ENCODE measurements around the gene DPH1. TPM values are rescaled to one million over a fixed set of nuclear protein-coding genes. Genes with fewer than 3 reads are reported as not detected.

DPH1 gene
- total RNA-seq, 6 donors from 2014 or later = 28.8 to 129 (median 45.1) TPM

DNA sequence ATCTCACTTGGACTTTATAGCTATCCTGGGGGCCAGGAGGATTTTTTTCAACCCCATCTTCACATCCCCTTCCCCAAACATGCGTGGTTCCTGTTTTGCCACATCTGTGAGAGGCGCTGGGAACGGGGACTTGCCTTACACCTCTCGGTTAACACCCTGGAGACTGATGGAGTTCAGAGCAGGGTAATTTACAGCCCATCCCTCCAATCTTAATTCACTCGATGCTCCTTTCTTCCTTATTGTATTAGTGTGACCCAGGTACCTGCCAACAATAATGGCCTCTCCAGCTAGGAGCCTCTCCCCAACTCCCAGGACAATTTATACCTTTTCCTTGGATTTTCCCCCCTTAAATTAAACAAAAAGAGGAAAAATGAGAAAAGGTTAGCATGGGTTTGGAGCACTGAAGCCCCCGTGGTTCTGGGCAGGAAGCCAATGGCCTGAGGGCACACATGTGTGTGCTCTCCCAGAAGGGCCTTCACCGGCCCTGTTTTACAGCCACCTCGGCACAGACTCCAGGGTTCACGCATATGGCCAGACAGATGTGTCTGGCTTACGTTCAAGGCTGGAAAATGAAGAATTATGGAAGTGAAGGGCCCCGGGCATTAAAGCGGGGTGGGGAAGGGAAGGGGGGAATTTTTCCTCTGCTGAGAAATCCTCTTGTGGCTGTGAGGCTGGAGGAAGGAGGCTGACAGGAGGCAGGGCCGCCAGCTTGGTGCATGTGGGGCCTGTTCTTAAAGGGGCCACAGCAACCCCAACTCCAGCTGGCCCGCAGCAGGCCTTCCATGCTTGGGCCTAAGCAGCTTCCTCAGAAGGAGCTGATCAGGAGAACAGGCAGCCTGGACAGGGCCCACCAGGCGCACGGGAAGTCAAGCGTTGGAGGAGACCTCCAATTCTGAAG, 46.4 kb downstream of the DPH1 start:
- ATAC-seq (ENCODE audit: low FRiP score in 2 of 2) (peak in 1 of 2 donors; percentile 13), DNase-seq (no peak)
- TF ChIP-seq, protein P1, sequence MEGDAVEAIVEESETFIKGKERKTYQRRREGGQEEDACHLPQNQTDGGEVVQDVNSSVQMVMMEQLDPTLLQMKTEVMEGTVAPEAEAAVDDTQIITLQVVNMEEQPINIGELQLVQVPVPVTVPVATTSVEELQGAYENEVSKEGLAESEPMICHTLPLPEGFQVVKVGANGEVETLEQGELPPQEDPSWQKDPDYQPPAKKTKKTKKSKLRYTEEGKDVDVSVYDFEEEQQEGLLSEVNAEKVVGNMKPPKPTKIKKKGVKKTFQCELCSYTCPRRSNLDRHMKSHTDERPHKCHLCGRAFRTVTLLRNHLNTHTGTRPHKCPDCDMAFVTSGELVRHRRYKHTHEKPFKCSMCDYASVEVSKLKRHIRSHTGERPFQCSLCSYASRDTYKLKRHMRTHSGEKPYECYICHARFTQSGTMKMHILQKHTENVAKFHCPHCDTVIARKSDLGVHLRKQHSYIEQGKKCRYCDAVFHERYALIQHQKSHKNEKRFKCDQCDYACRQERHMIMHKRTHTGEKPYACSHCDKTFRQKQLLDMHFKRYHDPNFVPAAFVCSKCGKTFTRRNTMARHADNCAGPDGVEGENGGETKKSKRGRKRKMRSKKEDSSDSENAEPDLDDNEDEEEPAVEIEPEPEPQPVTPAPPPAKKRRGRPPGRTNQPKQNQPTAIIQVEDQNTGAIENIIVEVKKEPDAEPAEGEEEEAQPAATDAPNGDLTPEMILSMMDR (IDR thresholded peaks at IDR 0.05) = no peak
- no peak for TF ChIP-seq EP300 (IDR thresholded peaks at IDR 0.05)
- no peak for TF ChIP-seq POLR2A (IDR thresholded peaks at IDR 0.05)
- TF ChIP-seq POLR2AphosphoS5 (IDR thresholded peaks at IDR 0.05) = no peak
- peak overlapping the region; percentile 67 to 80 (median 72) for H3K27ac ChIP-seq
- WGBS, 2 donors = 64 to 67% methylated on average over 16 to 17 of the region's 17 CpGs
- peaks cover 30 to 39% (median 34%) of the 10 kb centered on the region in 4 donors for H3K4me1 ChIP-seq
- no peaks in the 10 kb centered on the region for H3K27me3 ChIP-seq
- H3K4me3 ChIP-seq = no peak overlapping the region
- H3K36me3 ChIP-seq = peaks cover 2 to 38% (median 23%) of the 10 kb centered on the region in 4 donors
- no peaks in the 10 kb centered on the region for H3K9me3 ChIP-seq

DNA sequence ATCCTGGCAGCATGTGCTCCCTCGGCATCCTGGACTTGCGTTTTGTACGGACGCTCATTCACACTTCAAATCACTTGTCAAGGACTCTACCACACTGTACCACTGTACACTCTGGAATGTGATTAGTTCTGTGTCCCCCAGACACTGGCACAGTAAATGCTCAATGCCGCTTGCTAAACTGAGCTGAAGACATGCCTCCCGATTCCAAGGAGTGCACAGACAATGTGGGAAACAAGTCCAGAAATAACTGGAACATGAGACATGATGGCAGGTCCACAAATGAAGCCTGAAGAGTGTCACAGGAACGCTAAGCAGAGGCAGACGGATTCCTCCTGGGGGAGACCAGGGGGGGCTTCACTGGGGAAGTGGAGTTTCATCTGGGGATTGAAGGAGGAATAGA, 47.1 kb downstream of the DPH1 start:
- Histone ChIP-seq H3K4me1 (peaks cover 26 to 35% (median 27%) of the 10 kb centered on the region in 4 donors), H3K27me3 (no peaks in the 10 kb centered on the region), H3K27ac (peak overlapping the region in 2 of 4 donors; percentile 67 to 75), H3K9me3 (no peaks in the 10 kb centered on the region), H3K4me3 (no peak overlapping the region), H3K36me3 (peaks cover 2 to 43% (median 28%) of the 10 kb centered on the region in 4 donors)
- ATAC-seq (ENCODE audit: low FRiP score in 2 of 2) (no peak), DNase-seq (no peak)
- no peak for TF ChIP-seq EP300 (IDR thresholded peaks at IDR 0.05)
- TF ChIP-seq, protein P1 (IDR thresholded peaks at IDR 0.05) = no peak
- TF ChIP-seq POLR2A (IDR thresholded peaks at IDR 0.05) = no peak
- no peak for TF ChIP-seq POLR2AphosphoS5 (IDR thresholded peaks at IDR 0.05)
- WGBS, 2 donors = 86 to 97% methylated on average over 8 of the region's 8 CpGs

DNA sequence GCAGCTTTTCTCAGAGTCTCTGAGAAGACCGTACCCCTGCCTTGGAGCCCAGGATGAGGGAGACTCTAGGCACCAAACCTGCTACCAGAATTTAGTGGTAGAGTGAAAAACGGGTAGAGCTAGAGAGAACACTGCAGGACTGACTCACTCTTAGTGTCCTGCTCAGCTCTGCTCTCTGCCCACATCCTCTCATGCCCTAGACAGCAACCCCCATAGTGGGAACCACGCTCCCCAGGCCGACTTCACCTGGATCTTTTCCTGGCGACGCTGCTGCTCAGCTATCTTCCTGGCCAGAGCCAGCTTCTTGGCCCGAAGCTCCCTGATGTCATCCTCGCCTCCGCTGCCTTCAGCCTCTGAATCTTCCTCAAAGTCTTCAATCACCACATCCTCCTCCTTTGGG, 51.6 kb downstream of the DPH1 start:
- 87 to 93% methylated on average over 9 of the region's 9 CpGs for WGBS, 2 donors
- peaks cover 2 to 45% (median 28%) of the 10 kb centered on the region in 4 donors for H3K36me3 ChIP-seq
- ATAC-seq (ENCODE audit: low FRiP score in 2 of 2) (no peak), DNase-seq (no peak)
- H3K4me1 ChIP-seq = peaks cover 31 to 42% (median 39%) of the 10 kb centered on the region in 4 donors
- H3K27me3 ChIP-seq = no peaks in the 10 kb centered on the region
- no peak overlapping the region for H3K4me3 ChIP-seq
- no peak for TF ChIP-seq POLR2AphosphoS5 (IDR thresholded peaks at IDR 0.05)
- TF ChIP-seq EP300 (IDR thresholded peaks at IDR 0.05) = no peak
- TF ChIP-seq, protein P1 (IDR thresholded peaks at IDR 0.05) = no peak
- no peak for TF ChIP-seq POLR2A (IDR thresholded peaks at IDR 0.05)
- H3K27ac ChIP-seq = peak overlapping the region in 3 of 4 donors; percentile 16 to 92 (median 86)
- no peaks in the 10 kb centered on the region for H3K9me3 ChIP-seq

DNA sequence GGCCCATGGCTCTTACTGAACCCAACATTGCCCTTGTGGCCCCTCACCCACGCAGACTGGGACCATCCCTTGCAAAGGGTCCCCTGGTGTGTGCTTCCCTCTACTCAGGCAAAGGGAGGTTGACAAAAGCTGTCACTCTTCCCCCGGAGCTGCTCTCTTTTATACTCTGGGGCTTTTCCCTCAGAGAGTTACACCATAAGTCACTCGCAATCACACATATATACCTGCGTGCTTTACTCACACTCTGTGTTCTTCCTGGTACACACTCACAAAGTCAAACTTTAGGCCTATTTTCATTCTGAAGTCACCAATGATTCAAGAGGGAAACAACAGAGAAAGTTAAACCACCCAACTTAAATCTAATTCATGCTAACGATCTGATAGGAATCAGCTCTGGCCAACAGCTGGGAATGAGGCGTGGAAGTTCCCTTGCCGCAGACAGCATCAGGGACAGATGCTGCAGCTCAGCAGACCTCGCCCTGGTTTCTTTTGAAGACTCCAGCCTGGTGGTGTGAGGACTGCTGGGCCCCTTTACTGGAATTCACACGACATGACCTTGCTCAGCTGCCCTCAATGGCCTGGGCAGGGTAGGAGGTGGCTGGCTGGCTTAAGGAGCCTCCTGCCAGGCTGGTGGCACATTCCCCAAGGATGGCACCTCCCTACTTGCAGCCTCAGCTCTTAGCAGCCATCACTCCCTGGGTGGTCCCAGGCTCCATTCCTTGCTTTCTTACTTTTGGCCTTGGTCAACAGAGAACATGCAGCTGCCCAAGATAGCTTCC, 52.2 kb downstream of the DPH1 start:
- H3K36me3 ChIP-seq = peaks cover 2 to 43% (median 25%) of the 10 kb centered on the region in 4 donors
- H3K4me3 ChIP-seq = no peak overlapping the region
- DNase-seq = no peak
- H3K27me3 ChIP-seq = no peaks in the 10 kb centered on the region
- no peaks in the 10 kb centered on the region for H3K9me3 ChIP-seq
- ATAC-seq (ENCODE audit: low FRiP score in 2 of 2) = no peak
- TF ChIP-seq POLR2A (IDR thresholded peaks at IDR 0.05) (no peak), POLR2AphosphoS5 (IDR thresholded peaks at IDR 0.05) (no peak), EP300 (IDR thresholded peaks at IDR 0.05) (no peak)
- TF ChIP-seq, protein P1 (IDR thresholded peaks at IDR 0.05) = no peak
- H3K4me1 ChIP-seq = peaks cover 36 to 47% (median 43%) of the 10 kb centered on the region in 4 donors
- WGBS, 2 donors = 81 to 88% methylated on average over 8 to 9 of the region's 9 CpGs
- peak overlapping the region in 3 of 4 donors; percentile 86 to 92 (median 86) for H3K27ac ChIP-seq
